Endometrium (tissue), 2 donors: ENCODE measurements around the gene UNKL.

Experiments
- FAIRE-seq: peaks from 2 replicates; lab custom pipeline; 2012; peaks lifted over from hg19 to GRCh38; lab: Jason Lieb, UNC
- donor health status: control.
- donor health status: control.

UNKL gene

DNA sequence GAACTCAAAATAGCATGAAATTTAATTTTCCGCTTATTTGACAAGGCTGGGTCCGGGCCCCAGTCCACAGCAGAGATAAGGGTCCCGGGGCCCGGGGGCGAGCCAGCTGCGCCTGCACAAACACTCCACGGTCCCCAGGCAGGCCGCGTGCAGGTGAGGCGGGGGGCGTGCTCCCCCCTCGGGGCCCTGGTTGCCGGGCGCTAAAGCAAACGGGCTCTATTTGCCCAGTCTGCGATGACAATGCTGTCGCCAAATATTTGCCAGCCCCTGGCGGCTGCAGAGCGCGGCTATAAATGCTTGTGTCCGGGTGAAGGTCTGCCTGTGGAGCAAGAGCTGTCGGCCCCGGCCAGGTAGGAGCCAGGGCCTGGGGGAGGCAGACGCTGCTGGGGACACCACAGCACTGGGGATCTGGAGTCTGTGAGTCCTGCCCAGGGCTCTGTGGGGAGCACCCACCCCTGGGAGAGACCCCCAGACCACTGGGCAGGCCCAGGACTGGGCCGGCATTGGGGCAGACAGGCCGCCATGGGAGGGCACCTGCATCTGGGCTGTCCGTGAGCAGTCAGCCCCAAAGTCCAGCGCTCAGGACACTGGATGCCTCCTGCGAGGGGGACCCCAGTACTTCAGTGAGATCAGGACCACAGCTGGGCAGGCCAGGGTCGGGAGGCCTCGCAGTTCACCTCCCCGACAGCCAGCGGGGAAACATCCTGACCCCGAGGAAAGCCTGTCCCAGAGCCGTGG, 16.4 kb upstream of the UNKL start, which contains the start of gene PERCC1:
TSS of gene PERCC1 (plus strand) at position 320 of the 738 bp plus-strand sequence. CDS start 1,516 bp downstream, outside the sequence.
- no peak for FAIRE-seq

DNA sequence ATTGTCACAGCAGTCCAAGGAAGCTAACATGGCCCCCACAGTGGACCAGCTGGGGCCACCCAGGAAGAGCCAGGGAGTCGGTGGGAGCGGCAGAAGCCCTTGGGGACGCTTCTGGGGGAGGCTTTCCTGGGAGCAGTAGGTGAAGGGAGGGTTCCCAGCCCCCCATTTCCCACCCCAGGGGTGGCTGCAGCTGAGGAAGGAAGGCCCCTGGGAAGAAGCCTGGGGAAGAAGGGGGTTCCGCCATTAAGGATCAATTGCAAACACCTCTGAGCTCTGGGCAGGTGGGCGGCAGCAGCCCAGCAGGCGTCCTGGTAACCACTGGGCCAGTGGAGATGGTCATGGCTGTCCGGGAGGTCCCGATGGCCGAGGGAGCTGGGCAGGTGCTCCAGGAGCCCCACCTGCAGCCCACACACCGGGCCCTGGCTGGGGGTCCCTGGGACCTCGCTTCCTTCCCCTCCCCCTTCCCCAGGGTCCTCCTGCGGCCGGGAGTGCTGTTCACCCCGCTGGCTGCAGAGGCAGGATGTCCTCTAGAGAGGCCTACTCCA, 15.8 kb upstream of the UNKL start:
- FAIRE-seq = no peak

DNA sequence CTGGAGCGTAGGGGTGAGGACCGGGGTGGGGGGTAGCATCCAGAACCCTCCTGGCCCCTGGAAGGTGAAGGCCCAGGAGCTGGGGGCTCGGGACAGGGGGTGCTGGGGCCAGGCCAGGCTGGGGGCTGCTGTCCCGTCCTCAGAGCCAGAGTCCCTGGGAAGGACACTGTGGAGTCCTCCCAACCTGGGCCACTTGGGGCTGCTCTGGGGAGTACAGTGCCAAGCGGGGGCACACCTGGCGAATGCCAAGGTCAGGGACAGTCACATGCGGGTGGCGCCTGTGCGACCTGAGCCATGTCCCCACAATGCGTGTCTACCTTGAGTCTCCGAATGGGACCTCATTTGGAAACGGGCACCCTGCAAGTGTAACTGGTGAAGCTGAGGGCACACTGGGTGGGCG, 15.1 kb upstream of the UNKL start:
- no peak for FAIRE-seq

- no peak for FAIRE-seq
These were observed 14.5 kb upstream of the UNKL start for GRCh38 chr16:1429012-1429411.

- FAIRE-seq = no peak
These were observed 14.0 kb upstream of the UNKL start for GRCh38 chr16:1428511-1428910.

DNA sequence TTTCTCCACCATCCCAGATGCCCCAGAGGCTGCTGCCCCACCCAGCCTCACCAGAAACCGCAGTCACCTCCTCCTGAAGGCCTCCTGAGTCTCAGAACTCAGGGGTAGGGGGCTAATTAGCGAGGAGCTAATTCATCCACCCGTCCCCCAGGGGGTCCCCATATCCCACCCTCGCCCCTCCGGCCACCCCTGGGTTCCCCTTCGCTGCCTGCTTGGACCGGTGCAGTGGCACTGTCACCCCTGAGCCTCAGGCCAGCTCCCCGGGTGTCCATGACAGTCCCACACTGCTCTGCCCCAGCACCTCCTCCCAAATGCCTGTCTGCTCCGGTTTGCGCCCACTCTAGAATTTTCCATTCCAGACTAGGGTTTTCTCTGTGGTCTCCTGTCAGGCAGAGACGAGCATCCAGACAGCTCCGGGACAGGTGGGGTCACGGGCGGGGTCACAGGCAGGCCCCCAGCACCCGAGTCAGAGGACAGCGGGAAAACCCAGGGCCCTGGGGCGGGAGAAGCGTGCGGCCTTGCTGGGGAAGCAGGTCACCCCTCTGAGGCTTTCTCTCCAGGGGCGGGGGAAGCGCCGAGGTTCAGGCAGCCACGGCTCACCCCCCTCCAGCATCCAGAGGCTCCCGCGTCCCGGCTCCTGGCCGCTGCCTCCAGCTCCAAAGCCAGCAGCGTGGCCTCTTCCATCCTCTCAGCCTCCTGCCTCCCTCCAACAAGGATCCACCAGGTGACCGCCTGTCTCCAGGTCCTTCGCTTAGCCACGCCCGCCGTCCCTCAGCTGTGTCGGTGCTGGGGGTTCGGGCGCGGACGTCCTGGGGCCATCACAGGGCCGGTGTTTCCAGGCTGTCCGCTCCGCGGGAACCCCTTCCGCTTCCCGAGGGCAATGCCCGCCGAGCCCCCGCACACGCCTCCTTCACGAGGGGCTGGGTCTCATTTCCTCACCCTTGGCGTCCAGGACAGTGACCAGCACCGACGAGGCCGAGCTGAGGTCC, 13.3 kb upstream of the UNKL start:
- no peak for FAIRE-seq

- no peak for FAIRE-seq
These were observed 12.4 kb upstream of the UNKL start for GRCh38 chr16:1426734-1427471.

DNA sequence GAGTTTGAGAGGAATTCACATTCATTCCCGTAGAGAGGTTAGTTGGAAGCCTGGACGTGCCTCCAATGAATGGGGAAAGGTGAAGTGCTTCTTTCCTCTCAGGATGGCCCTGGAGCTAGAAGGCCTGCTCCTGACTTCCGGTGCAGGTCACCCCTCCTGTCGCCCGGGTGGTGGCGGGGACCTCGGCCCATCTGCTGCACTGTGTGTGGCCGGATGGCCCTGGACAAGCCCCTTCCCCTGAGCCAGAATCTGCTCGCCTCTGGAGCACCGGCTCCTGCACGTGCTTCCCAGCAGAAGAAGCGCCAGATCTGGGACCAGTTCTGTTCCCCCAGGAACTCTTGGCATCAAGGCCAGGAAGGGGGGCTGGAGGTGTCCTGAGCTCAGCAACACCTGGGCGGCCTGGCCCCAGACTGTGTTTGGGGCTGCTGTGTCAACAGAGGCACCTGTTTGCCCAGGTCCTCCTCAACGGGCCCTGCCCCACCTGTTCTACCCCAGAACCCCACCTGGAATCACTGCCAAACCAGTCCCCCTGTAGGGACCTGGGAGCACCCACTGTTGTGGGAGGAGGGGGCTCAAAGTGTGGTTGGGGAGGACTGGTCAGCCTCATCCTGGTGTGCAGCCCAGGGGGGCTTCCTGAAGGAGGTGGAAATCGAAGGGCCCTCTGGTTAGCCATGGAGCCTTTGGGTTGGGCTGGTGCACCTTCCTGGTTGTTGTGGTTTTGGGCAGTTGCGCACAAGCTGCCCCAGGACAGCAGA, 11.3 kb upstream of the UNKL start:
- no peak for FAIRE-seq

DNA sequence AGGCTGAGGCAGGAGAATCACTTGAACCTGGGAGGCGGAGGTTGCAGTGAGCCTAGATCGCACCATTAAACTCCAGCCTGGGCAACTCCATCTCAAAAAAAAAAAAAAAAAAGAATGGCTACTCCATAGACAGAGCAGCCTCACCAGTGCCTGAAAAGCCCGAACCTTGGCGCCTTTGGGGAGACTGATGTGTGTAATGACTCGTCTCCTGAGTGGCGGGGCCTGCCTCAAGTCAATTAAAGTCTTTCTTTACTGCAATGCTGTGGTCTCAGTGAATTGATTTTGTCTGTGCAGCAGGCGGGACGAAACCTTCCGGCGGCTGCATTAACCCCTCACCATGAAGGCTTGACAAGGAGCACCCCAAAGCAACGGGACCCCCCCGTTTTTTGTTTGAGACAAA, 9.5 kb upstream of the UNKL start:
- FAIRE-seq = no peak

- FAIRE-seq = no peak
These were observed 7.6 kb upstream of the UNKL start for GRCh38 chr16:1422076-1422475.

DNA sequence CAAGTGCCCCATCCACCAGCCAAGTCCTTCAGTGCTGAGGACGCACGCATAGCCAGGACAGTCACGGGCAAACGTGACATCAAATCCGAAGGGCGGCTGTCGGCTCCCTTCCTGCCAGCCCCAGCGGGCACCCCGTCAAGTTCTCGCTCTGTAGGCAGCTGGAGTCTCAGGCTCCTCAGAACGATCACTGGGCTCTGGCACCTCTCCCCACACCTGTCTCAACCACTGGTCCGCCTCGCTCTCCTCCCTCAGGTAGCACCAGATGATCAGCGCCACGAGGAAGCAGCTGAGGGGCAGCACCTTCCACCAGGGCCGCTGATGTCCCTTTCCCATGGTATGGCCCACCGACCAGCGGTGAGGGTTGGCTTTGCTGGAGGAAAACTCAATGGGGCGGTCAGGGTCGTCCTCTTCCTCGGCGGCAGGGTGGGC, 5.6 kb upstream of the UNKL start:
- no peak for FAIRE-seq

- FAIRE-seq = no peak
These were observed 2.0 kb upstream of the UNKL start for GRCh38 chr16:1416521-1416941.

DNA sequence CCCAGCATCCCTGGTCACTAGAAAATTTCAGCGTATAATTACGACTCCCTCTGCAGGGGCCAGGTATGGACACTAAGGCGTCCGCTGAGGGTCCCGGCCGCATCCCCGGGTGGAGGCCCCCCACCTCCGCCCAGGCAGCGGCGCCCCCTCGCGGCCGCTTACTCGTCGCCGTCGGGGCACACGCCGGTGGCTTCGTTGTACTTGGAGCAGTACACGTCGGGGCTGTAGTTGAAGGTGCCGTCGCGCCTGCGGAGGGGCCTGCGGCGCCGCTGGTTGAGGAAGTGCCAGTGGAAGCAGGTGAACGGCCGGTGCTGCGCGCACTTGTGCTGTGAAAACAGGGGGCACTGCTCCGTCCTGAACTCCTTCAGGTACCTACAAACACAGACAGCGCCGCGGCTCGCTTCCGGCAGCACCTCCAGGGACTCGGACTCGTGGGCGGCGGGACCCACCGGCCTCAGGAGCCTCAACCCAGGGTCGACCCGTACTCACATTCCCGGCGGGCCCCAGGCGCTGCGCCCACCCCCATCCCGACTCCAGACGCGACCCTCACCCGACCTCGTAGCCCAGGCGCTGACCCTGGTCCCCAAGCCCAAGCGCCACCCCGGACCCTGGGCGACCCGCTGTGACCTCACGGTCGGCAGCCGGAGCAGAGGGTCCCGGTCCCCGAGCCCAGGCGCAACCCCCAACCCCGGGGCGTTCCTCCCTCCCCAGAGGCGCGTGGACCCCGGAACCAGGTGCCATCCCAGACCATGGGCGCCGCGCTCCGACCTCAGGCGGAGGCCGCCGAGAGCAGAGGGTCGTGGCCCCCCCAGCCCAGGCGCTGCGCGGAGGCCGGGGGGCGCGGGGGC, 596 bp downstream of the UNKL start:
- no peak for FAIRE-seq

DNA sequence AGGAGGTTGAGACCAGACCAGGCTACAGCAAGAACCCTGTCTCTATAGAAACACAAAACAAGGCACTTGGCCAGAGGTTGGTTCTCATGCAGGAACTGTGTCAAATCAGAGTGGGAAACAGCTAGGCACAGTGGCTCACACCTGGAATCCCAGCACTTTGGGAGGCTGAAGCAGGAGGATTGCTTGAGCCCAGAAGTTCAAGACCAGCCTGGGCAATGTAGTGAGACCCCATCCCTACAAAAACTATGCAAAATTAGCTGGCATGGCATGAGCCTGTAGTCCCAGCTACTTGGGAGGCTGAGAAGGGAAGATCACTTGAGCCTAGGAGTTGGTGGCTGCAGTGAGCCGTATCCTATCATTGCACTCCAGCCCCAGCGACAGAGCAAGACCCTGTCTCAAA, 1.7 kb downstream of the UNKL start:
- FAIRE-seq = no peak

DNA sequence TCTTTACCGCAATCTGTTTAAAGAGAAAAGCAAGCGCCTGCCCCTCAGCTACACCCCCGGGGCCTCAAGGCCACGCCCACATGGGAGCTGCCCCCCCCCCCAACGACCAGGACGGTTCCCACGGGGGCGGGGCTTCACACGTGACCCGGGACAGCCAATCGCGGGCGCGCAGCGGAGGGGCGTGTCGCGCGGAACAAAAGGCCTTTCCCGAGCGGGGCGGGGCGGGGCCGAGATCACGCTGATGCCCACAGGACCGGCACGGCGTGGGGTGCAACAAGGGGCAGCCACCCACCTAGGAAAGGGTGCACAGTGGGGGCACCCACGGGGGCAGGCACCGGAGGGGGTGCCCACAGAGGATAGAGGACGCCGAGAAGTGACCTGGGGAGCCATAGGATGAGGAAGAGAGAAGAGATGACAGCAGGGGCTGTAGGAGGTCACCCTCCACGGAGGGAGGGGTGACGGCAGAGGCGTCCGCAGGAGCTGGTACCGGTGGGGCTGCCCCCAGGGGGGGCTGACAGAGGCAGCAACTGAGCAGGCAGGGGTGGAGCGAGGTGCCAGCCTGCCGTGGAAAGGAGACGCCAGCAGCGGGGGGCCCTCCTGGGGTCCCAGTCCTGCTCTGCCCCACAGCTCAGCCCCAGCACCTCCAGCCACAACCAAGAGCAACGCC, 6.2 kb downstream of the UNKL start:
- peak; percentile 82 for FAIRE-seq

GRCh38 chr16:1407753-1408152, 6.8 kb downstream of the UNKL start:
- no peak for FAIRE-seq

DNA sequence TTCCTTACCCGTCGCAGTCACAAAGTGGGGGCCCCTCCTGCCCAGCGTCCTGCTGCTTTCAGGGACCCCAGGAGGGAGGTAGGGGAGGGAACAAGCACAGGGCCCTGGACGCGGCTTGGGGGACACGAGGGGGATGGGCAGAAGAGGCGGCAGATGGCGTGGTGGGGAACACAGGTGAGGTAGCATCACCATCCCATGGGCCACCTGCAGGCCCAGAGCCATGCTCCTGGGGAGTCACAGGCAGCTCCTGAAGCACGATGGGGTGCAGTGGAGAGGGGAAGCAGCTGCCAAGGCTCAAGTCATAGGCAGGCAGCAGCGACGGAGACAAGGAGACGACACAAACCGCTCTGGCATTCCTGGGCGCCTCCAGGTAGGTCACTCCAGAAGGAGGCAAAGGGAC, 10.8 kb downstream of the UNKL start:
- no peak for FAIRE-seq

GRCh38 chr16:1403036-1403435, 11.5 kb downstream of the UNKL start:
- FAIRE-seq = no peak

DNA sequence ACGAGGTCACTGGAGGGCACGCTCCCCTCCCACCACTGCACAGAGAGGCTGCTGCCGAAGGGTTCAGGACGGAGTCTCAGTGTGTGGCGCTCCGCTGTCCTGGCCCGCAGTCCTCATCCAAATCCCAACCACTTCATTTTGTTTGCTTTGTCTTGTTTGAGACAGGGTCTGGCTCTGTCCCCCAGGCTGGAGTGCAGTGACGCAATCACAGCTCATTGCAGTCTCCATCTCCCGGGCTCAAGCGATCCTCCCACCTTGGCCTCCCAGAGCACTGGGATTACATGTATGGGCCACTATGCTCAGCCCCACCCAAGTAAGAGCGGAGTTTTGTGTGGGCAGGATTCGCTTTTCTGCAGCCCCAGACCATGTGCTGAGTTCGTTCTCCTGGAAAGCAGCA, 12.7 kb downstream of the UNKL start:
- FAIRE-seq = no peak
